PFSK-1 (cell line): ENCODE data around the gene SBSN.

Experiments
- FOXP2 ChIP-seq: optimal IDR thresholded peaks from 2 replicates; pipeline ENCODE3; 2011; ENCODE audit warnings: borderline replicate concordance, control low read depth, inconsistent platforms; ENCODE audit not compliant: insufficient read depth; ENCODE audit errors: extremely low read length, extremely low read depth
- POLR2AphosphoS5 ChIP-seq: IDR thresholded peaks from 2 replicates; pipeline ENCODE4 v1.6.1; 2012; ENCODE audit warnings: low read depth, mild to moderate bottlenecking, control low read depth, low read length, moderate library complexity
- REST ChIP-seq, 2 experiments: IDR thresholded peaks; 2 replicates each; pipeline versions ENCODE4 v1.6.1 to v1.8.0; 2011 to 2012; ENCODE audit warnings: low read depth in 2 of 2, low read length in 2 of 2, control low read depth in 1 of 2, inconsistent platforms in 1 of 2, mild to moderate bottlenecking in 1 of 2, moderate library complexity in 1 of 2; ENCODE audit not compliant: insufficient read depth in 1 of 2
- SIN3A ChIP-seq: IDR thresholded peaks from 2 replicates; pipeline ENCODE4 v1.6.1; 2012; ENCODE audit warnings: mild to moderate bottlenecking, low read length, moderate library complexity, borderline replicate concordance; ENCODE audit not compliant: insufficient read depth
- TAF1 ChIP-seq: IDR thresholded peaks from 2 replicates; pipeline ENCODE4 v1.6.1; 2012; ENCODE audit warnings: low read length, control low read depth, borderline replicate concordance; ENCODE audit not compliant: insufficient read depth

The SBSN gene

GRCh38 chr19:35557539-35558399 lies 29.7 kb upstream of the SBSN start:
- no peak for TF ChIP-seq TAF1
- no peak for TF ChIP-seq SIN3A
- no peak for TF ChIP-seq POLR2AphosphoS5
- no peak for TF ChIP-seq REST (IDR thresholded peaks at IDR 0.05; ENCODE audit: insufficient read depth in 1 of 2, low read depth in 2 of 2, low read length in 2 of 2)
- TF ChIP-seq FOXP2 = no peak

GRCh38 chr19:35556846-35557538 lies 28.9 kb upstream of the SBSN start:
- TF ChIP-seq TAF1 = no peak

- TF ChIP-seq POLR2AphosphoS5 (no peak), TAF1 (no peak), REST (IDR thresholded peaks at IDR 0.05; ENCODE audit: insufficient read depth in 1 of 2, low read depth in 2 of 2, low read length in 2 of 2) (no peak), SIN3A (no peak), FOXP2 (no peak)
These were observed 28.0 kb upstream of the SBSN start for GRCh38 chr19:35556025-35556590.

GRCh38 chr19:35555301-35556005 lies 27.3 kb upstream of the SBSN start:
- TF ChIP-seq SIN3A (no peak), REST (IDR thresholded peaks at IDR 0.05; ENCODE audit: insufficient read depth in 1 of 2, low read depth in 2 of 2, low read length in 2 of 2) (no peak), POLR2AphosphoS5 (no peak), FOXP2 (no peak), TAF1 (no peak)

- no peak for TF ChIP-seq SIN3A
- no peak for TF ChIP-seq POLR2AphosphoS5
- no peak for TF ChIP-seq TAF1
- no peak for TF ChIP-seq FOXP2
- TF ChIP-seq REST (IDR thresholded peaks at IDR 0.05; ENCODE audit: insufficient read depth in 1 of 2, low read depth in 2 of 2, low read length in 2 of 2) = no peak
These were observed 26.0 kb upstream of the SBSN start for GRCh38 chr19:35554076-35554475.
